HG03139 (cell line): ENCODE data around the gene EEF1A2.

ENCODE experiments used
- ATAC-seq: cut with Tn5 transposase; IDR thresholded peaks from one replicate; pipeline ENCODE4 v1.9.1; 2021; ENCODE audit not compliant: unreplicated experiment

The EEF1A2 gene

DNA sequence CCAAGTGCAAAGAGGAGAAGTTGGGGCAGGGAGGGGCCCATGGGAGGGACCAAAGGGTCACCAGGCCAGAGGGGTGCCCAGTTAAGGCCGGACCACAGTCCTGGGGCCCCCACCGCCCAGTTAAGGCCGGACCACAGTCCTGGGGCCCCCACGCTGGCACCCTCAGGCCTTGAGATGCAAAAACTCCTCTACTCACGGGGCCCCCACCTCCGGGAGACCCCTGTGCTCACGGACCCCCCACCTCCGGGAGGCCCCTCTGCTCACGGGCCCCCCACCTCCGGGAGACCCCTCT, 43.4 kb downstream of the EEF1A2 start:
- ATAC-seq: no peak

- ATAC-seq: no peak
Observed at GRCh38 chr20:63454731-63455567, 43.9 kb downstream of the EEF1A2 start.

- ATAC-seq: no peak
Observed at GRCh38 chr20:63452821-63453523, 45.9 kb downstream of the EEF1A2 start.

DNA sequence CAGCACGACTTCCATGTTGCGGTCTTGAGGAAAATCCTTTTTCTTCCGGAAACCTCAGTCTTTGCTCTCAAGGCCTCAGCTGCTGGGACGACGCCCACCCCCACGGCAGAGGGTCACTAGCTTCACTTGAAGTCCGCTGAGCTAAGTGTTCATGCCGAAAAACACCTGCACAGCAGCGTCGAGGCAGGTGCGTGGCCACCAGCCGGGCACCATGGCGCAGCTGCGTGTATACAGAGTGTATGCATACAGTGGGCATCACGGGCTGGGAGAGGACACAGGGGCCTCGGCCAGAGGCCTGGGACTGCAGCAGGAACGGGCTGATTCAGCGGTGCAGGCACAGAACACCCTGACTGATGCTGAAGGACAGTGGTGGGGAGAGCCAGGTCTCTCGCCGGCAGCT, 46.5 kb downstream of the EEF1A2 start:
- ATAC-seq: no peak

GRCh38 chr20:63451821-63452220, 47.1 kb downstream of the EEF1A2 start:
- ATAC-seq: no peak

GRCh38 chr20:63449796-63450730, 48.8 kb downstream of the EEF1A2 start:
- no peak for ATAC-seq

GRCh38 chr20:63449025-63449424, 49.9 kb downstream of the EEF1A2 start:
- no peak for ATAC-seq

DNA sequence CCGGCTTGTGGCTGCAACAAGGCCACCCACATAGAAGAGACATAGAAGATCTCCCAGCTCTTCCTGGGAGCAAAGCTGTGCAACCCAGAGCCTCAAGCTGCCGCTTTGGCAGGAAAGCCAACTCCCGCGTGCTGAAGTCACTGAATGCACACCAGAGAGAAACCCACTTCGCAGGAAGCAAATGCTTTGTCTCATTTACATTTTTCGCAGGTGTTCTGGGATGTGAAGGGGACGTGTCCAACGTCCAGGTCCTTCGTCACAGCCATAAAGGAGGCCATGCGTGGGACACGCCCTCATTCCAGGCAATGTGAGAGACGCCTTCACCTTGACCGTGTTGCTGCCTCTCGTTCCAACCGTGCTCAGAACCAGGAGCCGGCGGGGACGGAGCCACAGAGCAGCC, 50.9 kb downstream of the EEF1A2 start:
- ATAC-seq: no peak

GRCh38 chr20:63447320-63447719, 51.6 kb downstream of the EEF1A2 start:
- ATAC-seq: no peak

DNA sequence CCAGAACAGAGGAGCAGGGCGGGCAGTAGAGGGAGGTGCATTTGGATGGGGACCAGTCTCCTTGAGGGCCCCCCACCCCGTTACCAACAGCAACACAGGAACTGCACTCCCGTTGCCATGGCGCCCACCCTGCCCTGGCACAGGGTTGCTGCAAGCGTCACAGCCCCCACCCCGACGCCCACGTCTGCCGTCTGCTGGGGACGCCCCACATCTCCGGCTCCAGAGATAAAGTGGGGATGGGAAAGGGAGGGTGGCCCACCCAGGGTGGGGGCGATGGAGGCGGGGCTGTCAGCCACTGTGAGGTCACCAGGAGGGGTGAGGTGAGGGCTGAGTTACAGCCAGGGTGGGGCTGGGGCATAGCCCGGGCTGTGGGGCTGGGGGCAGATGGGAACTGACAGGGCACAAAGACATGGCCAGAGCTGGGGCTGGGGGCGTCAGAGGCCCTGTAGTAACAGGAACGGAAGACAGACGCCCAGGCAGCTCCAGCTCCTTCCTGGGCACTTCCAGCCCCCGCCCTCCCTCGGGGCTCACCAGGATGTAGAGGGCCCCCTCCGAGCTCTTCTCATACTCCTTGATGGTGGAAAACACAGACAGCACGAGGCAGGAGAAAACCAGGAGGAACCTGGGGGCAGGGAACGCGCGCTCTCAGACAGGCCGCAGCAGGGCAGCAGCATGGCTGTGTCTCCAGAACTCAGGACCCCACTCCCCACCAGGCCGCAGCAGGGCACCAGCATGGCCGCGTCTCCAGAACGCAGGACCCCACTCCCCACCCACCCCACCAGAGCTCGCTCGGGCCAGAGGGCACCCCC, 52.5 kb downstream of the EEF1A2 start:
- ATAC-seq: no peak

DNA sequence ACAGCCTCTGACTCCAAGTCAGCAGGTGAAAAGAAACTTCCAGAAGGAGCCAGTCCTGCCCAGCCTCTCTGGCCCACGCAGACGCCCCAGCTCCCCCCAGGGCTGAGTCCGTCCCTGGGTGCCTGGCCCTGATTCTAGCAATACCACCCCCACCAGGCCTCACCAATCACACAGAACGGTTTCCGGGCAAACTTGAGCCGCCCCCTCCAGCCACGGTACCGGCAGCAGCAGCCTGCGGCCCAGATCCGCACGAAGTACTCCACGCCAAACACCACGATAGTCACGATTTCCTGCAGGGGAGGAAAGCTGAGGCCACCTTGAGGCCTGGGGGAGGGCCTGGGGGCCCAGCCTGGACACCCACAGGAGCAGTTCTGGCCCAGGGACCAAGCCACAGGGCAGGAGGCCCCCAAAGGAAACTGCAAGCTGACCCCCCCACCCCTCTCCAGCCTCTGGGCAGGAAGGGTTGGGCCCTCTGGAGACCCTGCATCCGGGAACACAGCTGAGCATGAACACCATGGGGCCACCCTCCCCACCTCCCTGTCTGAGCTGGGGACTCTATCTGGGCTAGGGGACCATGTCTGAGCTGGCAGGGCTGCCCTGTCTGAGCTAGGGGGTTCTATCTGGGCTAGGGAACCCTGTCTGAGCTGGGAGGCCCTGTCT, 53.7 kb downstream of the EEF1A2 start:
- no peak for ATAC-seq

DNA sequence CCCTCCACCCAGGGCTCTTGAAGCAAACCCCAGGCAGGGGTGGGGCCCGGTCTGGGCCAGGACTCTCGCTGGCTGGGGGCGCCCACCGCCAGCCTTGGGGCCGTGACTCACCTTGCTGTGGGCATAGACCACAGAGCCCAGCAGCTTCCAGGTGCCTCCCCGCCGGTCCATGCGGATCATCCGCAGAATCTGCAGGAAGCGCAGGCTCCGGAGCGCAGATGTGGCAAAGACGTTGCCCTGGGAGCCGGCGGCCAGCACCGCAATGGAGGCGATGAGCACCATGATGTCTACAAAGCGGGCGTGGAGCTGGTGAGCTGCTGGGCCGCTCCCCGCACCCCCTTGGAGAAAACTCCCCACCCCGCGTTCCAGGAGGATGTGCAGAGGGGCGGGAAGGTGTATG, 54.3 kb downstream of the EEF1A2 start:
- no peak for ATAC-seq

- no peak for ATAC-seq
Observed at GRCh38 chr20:63443606-63444395, 55.1 kb downstream of the EEF1A2 start.

DNA sequence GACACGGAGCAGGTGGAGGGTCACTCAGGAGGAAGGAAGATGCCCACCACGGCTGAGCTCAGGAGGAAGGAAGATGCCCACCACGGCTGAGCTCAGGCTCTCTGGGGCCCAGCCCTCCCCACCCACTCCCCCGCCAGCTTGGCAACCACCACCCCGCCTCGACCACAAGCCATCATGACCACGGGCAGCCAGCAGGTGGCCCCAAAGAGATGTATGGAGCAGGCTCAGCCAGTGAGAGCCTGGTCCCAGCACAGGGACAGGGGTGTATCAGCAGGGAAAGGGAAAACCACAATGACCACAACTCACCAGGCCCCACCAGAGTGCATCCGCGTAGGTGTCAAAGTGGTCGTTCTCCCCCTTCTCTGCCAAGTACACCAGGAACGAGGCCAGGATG, 56.8 kb downstream of the EEF1A2 start:
- no peak for ATAC-seq

DNA sequence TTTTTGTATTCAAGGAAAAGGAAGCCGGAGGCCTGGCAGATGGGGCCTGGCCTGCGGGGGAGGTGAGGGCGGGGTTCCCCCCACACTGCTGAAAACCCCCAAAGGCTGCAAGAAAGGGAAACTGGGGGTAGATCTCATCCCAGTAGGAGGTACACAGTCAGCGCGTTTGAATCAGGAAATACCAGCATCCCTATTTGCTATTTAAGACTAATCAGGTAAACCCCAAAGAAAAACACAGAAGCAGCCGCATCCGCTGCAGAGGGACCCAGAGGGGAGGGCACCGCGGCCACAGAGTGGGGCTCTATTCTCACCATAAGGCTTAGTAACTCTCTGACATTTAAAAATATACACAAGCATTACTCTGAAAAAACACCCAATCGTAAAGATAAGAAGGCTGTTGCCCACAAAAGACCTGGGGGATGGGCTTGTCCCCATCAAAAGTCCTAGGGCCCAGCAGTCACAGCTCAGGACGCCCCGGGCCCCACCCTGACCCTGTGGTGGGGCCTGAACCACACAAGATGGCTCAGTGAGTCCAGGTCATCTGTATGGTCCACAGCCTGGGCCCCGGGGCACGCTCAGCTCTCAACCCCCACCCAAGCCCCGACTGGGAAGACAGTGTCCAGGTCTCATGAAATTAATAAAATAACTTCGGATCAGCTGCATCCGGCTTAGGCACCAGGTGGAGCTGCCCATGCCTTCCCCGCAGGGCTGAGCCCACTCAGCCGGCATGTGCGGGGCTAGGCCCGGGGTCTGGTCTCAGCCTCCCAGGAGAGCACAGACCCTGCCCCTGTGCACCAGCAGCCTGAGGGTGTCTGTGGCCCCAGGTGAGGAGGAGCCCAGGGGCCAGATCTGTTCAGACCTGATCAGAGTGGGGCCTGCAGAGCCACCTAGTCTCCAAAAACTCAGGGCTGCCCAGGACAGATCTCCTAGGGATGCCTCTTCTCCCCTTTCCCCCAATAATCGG, 57.5 kb downstream of the EEF1A2 start:
- ATAC-seq: no peak

- no peak for ATAC-seq
Observed at GRCh38 chr20:63440366-63440955, 58.4 kb downstream of the EEF1A2 start.

GRCh38 chr20:63439866-63440265, 59.0 kb downstream of the EEF1A2 start:
- no peak for ATAC-seq

- ATAC-seq: no peak
Observed at GRCh38 chr20:63438121-63438520, 60.8 kb downstream of the EEF1A2 start.
